HG03432 (cell line): ENCODE measurements around the gene DPF3.

Source experiments
- ATAC-seq: cut with Tn5 transposase; IDR thresholded peaks from one replicate; pipeline ENCODE4 v1.9.1; 2021; ENCODE audit warnings: mild to moderate bottlenecking, moderate library complexity; ENCODE audit not compliant: unreplicated experiment

Gene DPF3

DNA sequence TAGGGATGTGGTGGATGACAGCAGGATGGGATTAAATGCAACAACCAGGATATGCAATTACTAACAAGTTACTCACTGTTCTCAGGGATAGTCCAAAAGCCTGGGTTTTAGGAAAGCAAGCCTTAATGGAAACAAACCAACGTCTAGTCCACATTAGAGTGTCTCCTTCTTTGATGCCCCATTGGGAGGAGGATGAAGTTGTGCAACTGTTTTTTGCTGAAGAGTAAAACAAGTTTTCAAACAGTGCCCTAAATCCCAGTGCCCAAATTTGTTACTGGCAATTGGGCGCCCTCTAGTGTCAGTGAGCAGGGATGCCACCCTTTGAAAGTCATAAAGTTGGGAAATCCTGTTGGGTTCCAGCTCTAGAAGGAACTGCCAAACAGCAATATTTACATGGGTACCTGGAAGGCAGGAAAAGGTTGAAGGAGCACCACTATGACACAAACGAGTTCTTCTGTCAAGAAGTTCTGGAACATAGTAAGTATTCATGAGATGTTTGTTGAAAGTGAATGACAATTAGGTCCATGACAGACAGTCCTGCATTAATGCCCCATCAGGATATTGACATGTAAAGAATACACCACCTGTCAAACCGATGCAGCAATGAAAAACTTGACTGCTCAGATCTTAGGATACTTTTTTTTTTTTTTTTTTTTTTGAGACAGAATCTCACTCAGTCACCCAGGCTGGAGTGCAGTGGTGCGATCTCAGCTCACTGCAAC lies 11.1 kb upstream of the DPF3 start:
- ATAC-seq: peak; percentile 52

- no peak for ATAC-seq
These were observed 10.3 kb upstream of the DPF3 start for GRCh38 chr14:72904218-72904617.

DNA sequence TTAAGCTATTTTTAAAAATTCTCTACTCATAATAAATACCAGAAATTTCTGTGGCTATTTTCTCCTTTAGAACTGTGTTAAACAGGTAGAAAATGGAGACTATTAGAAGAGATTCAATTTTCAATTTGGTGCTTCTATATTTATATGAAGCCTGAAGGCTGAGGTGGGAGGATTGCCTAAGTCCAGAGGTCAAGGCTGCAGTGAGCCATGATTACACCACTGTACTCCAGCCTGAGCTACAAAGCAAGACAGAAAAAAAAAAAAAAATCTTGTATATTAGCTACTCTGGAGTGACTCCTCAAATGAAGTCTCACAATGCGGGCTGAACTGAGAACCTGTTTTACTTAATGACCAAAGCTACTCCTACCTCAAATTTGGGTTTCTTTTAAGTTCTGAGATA lies 9.8 kb upstream of the DPF3 start:
- no peak for ATAC-seq

GRCh38 chr14:72902801-72903530 lies 9.1 kb upstream of the DPF3 start:
- ATAC-seq: no peak

DNA sequence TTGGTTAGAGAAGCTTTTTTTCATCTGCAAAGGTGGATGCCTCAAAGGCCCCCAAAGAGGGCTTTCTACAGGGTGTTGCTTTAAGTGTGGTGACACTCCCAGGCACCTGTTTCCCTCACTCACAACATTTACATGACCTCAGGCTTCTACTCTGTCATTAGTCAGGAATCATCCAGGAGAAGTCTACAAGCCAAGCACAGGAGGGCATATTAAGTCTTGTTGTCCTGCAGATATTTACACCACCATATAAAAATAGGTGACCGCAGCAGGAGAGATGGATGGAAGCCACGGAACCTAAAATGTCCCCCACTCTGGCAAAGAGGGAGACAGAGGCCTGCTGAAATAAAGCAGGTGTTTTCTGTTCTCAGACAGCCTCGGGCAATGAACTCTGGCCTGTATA lies 7.5 kb upstream of the DPF3 start:
- no peak for ATAC-seq

GRCh38 chr14:72898448-72898847 lies 4.5 kb upstream of the DPF3 start:
- ATAC-seq: no peak

GRCh38 chr14:72894623-72895378 lies 900 bp upstream of the DPF3 start:
- ATAC-seq: no peak

GRCh38 chr14:72894323-72894622 lies 372 bp upstream of the DPF3 start:
- no peak for ATAC-seq

DNA sequence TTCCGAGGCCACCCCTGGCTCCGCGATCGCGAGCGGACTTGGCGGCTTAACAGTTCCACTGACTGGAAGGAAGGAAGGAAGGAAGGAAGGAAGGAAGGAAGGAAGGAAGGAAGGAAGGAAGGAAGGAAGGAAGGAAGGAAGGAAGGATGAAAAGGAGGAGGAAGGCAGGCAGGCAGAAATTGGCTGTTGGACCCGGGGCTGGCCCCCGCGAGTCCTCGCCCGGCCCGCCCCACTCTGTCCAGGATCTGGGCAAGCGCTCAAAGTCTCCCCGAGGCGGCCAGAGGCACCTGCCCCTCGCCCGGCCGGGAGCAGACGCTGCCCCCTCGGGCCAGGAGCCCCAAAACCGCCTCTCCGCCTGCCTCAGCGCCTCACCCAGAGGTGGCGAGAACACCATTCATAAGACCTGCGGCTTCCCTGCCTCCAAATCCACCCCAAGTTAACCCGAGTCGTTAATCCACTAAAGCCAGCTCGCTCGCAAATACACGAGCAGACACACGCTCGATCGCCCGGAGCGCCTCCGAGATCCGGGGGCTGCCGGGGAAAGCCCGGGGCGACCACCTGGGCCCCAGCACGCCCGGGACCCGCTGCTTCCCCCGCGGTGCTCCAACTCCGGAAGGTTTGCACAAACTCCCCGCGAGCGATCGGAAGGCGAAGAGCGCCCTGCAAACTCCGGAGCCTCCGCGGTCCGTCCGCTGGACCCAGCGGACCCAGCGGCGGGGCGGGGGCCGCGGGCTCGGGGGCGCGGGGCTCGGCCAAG lies 844 bp downstream of the DPF3 start:
- peak; percentile 10 for ATAC-seq

GRCh38 chr14:72892103-72892878 lies 1.6 kb downstream of the DPF3 start:
- no peak for ATAC-seq

DNA sequence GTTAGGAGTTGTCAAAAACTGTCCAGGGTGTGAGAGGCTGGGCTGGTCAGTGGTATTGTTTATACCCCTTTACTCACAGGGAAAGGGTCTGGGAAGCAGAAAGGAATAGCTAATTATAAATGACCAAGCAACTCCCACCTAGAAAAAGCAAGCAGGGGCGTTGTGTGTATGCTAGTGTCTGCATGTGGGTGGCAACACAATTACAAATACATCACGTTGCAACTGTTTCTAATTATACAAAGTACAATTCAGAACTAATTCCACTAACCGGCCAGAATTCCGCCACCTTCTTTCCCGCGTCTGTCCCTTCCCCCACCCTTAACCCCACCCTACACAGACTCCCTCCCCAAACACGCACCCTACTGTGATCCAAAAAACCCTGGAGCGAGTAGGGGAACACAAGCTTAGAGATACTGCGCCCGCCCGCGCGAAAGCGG lies 2.2 kb downstream of the DPF3 start:
- no peak for ATAC-seq

GRCh38 chr14:72889366-72889765 lies 4.5 kb downstream of the DPF3 start:
- ATAC-seq: no peak

DNA sequence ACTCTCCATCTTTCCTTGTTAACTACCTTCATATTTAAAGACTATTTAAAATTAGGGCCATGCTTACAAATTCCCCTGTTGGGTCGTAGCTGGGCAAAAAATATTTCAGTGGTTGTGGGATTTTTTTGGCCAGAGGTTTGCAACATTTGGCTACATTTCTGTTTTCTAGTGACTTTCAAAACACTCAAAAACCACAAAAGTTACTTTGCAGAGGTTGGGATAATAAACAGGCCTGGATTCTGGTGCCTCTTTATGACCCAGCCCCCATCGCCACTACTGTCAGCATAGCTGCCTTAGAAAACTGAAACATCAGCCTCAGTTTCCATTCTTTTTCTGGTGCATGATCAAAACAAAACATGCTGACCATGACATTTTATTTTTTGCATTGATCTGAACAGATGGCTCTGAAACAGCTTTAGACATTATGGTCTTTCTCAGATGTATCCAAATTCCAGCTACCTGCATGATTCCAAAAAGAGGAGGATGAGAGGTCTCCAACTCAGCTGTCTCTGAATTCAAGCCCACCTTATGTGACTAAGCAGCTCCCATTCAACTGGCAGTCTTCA lies 5.2 kb downstream of the DPF3 start:
- ATAC-seq: no peak

- no peak for ATAC-seq
These were observed 5.7 kb downstream of the DPF3 start for GRCh38 chr14:72888192-72888591.

DNA sequence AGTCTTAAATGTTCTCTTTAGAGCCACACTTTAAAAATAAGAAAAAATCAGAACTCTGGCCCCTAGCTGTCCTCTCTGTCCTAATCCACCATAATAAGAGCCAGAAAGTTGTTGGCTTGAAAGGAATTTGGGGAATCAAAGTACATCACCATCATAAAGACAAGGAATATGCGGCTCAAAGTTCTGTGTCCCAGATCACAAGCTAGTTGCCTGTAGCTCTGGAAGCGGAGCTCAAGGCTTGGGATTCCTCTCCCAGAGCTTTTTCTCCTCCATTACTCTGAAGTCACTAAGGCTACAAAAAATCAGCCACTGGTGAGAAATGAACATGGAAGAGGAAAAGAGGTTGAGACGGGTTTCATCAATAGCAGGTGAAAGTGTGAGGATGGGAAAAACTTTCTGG lies 6.4 kb downstream of the DPF3 start:
- no peak for ATAC-seq

DNA sequence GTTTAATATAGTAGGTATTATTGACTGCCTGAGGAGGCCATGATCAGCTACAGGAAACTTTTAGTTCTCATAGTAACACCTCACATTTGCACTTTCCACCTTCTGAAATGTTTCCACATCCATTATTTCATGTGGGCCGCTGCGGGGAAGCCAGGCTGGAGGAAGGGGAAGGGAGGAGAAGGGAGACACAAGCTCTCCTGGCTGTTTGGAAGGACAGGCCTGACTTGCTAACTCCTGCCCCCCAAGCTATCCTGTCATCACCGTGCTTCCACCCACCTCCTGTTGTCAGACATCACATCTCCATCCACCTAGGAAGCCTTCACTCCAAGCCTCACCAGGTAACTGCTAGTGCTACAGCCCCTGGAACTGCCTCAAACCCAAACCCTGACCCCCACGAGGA lies 9.5 kb downstream of the DPF3 start:
- no peak for ATAC-seq

GRCh38 chr14:72883961-72884360 lies 9.9 kb downstream of the DPF3 start:
- ATAC-seq: no peak

- no peak for ATAC-seq
These were observed 10.8 kb downstream of the DPF3 start for GRCh38 chr14:72883109-72883508.

DNA sequence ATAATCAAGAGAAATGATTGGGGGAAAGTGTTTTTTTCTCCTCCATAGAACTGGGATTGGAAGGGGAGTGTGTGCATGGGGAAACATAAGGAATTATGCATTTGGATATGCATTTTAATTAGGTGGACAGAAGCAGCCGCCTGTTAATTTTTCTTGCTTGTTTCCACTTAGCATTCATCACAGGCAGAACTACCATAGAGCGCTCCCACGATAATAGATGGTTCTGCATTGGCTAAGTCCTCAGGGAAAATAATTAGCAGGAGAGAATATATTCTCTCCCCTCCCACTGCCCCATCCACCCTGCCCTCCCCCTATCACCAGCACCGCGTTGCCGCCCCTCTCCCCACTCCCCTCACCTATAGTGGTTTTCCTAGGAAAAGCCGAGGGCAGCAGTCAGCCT lies 11.4 kb downstream of the DPF3 start:
- no peak for ATAC-seq

DNA sequence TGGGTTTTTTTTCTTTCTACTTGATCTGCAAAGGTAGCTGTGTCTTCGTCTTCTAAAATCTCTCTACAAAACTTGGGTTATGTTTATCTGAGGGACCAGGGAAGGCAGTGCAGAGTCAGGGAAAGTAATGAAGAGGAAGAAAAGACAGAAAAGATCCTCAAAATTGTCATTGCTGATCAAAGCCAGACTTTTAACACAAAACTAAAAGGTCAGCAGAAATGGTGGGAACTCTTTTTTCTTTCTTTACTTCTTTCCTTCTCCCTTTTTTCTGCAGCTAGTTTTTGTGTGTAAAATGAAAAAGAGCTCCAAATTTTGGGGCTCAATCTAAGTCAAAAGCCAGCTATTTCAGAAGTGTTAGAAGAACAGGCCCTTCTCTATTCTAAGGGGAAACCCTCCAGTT lies 11.9 kb downstream of the DPF3 start:
- no peak for ATAC-seq
